IPS-NIHi7 (cell line): ENCODE measurements around the gene SAFB.
"Not testable (repeated sequence)": the region's sequence is repeated elsewhere in the genome, so short reads cannot be mapped to it uniquely, and the experiment has no call there.

Experiments used
- DNase-seq: peaks from one replicate; pipeline ENCODE4 v3.0.0; 2012; ENCODE audit warnings: mixed read lengths; ENCODE audit errors: extremely low spot score

SAFB gene

GRCh38 chr19:5697022-5697889, 74.4 kb downstream of the SAFB start:
- DNase-seq = no peak

DNA sequence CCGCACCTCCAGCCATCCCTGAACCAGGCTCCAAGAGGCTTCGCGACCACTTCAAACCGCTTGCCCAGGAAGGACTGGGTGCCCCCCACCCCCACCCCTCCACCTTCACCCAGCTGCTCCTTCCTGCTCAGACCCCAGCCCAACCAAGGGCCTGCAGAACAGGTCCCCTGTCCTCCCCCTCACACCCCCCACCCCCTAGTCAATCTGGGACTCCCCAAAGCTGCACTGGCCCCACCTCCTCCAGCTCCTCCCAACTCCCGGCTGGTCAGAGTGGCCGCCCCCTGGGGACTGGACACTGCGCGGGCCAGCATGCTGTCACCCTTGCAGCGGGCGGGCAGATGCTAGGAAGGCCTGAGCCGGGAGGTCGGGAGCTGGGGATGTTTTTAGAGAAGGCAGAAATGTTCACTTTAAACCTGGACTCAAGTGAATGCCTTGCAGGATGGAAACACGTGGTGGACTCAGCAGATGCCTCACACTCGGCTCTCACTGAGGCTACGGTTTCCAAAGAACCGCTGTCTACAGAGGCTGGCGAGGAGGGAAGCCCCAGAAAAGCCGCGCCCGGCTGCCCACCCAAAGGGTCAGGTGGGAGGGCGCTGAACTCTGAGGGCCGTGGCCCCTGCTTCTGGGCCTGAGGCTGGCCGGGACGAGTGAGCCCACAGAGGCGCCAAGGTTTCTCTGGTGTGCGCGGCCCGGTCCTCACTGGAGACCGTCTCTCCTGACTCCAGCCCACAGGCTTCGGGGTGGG, 75.2 kb downstream of the SAFB start:
- DNase-seq = no peak

- DNase-seq = no peak
These were observed 75.9 kb downstream of the SAFB start for GRCh38 chr19:5698635-5699422.

GRCh38 chr19:5700455-5701092, 77.7 kb downstream of the SAFB start:
- no peak for DNase-seq

- DNase-seq = not testable (repeated sequence)
These were observed 79.1 kb downstream of the SAFB start for GRCh38 chr19:5702053-5702410.

DNA sequence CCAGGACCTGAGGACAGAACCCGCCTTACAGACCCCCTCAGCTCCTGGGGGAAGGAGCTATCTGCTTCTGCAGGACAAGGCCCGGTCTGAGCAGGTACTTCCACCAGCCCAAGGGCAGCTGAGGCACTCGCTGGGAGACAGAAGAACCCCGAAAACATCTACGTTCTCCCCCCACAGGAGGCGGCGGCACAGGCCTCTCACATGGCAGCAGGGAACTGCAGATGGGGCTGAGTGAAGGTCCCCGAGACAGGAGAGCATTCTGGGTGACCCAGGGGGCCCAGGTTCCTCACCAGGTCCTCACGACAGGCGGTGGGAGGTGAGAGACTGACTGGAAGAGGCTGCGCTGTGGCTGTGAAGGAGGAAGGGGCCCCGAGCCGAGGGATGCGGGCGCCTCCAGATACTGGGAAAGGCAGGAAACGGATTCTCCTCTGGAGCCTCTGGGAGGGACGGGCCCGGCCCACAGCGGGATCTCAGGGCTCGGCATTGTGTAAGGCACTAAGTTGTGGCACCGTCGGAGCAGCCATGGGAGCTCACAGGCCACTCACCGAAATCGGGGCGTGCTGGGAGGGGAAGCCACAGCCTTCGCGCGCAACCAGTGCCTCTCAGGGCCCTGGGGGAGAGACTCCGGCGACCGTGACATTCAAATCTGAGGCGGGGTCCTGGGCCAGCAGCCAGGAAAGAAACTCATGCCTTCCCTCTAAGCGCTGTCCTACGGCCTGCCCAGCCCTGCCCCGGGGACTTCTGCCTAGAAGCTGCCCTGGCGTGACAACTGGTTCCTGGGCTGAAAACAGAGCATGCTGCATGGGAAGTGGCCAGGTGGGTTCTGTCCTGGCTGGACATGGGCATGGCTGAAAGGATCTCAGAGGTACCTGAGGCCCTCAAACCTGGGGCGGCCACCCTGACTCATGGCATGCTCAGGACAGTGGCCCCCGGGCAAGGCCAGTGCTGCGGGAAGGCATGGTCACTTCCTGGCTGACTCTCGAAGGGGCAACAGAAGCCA, 81.2 kb downstream of the SAFB start:
- DNase-seq = no peak

DNA sequence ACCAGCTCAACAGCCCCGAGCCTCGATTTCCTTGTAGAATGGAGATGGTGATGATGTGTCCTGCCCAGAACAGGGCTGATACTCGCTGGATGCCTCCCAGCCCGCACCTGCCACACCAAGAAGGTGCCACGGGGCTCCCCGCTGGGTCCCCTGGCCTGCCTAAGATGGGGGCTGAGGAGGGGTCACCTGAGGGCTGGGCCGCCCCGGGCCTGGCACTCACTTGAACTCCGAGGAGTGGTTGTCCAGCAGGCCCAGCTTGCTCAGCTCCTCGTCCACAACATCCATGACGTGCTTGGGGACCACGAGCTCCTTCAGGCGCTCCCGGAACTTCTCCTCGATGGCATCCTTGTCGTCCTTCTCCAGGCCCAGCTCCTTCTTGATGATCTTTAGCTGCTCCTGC, 82.7 kb downstream of the SAFB start:
- no peak for DNase-seq

GRCh38 chr19:5706876-5707573, 84.1 kb downstream of the SAFB start:
- DNase-seq = peak; percentile 5

DNA sequence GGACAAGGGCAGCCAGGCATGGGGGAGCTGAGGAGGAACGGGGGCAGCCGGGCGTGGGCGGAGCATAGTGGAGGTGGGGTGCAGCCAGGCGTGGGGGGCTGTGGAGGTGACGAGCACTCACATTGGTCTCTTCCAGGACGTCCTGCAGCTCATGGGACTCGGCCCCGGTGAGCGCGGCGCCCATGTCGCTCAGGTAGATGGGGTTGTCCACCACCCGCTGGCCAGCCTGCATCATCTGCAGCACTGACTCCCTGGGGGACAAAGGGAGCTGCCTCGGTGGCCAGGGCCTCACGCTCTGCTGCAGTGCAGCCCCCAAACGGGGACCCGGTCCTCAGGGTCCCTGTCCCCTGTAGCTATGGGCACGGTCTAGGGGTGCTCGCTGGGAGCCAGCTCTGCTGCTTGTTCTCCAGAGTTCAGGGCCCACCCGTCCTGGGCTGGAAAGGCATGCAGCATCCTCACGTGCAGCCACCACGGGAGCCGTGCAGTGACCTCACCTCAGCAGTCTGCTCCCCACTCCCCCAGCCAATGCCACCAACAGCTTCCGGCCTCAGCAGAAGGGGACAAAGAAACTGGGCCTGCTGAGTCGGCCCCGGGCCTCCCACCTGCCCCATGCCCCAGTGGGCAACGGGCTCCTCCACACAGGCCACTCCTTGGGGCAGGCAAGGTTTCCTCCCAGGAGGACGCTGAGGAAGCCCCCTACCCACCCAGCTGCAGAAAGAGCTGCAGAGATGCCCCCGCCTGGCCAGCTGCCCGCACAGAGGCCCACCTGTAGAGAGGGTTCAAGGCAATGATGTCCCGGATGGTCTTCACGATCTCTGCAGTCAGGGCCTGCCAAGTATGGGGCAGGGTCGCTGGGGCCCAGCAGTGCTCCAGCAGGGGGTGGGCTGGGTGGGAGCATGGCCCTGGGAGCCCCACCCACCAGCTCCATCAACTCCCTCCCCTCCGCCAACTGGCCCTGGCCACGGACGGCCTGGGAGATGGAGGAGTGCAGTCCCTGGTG, 85.0 kb downstream of the SAFB start:
- peak; percentile 11 for DNase-seq

- no peak for DNase-seq
These were observed 88.1 kb downstream of the SAFB start for GRCh38 chr19:5711025-5711424.

DNA sequence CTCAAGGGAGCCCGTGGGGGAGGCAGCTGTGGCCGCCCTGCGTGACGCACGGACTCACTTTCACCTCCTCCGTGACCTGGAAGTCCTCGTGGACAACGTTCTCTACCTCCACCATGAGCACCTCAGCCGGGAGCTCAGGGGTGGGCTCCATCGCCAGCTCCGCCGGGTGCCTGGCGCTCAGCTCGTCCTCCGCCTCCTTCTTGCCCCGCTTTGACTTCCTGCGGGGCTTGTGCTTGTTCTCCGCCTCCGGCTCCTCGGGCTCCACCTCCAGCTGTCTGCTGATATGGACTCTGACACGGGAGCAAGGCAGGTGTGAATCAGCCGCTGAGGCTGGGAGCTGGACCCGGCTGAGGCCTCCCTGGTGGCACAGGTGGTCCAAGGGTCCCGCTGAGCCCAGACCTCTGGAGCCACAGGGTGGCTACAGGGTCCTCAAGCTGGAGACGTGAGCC, 88.9 kb downstream of the SAFB start:
- peak; percentile 6 for DNase-seq

DNA sequence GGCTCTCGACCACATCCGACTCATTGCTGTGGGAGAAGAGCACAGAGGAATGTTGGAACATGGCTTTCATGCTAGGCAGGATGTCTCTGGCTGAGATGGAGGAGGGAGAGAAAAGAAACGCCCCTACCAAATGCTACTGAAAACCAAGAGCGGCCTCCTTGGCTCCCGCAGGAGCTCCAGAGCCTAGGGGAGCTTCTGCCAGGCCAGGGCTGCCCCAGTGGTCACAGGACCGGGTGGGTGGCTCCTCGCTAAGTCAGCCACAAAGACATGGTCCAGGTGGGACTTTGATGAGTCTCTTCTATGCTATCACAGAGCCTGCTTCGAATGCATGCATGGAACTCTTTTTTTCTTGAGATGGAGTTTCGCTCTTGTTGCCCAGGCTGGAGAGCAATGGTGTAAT, 90.3 kb downstream of the SAFB start:
- no peak for DNase-seq

- DNase-seq = no peak
These were observed 91.9 kb downstream of the SAFB start for GRCh38 chr19:5714816-5715215.

GRCh38 chr19:5717215-5717935, 94.5 kb downstream of the SAFB start:
- DNase-seq = no peak
